ACC112 (cell line): ENCODE measurements around the gene CDH7.

Experiments
- H2AFZ ChIP-seq: fragments of 200-600 bp; sonication (generic); one replicate; pipeline ENCODE4 v1.6.0; 2017; ENCODE audit warnings: antibody characterized with exemption, low read length; ENCODE audit not compliant: unreplicated experiment
- H3K27ac ChIP-seq: fragments of 200-600 bp; sonication (generic); 2 replicates; pipeline ENCODE4 v1.5.1; 2014; ENCODE audit warnings: low read depth, mild to moderate bottlenecking, antibody characterized with exemption, low read length, moderate library complexity
- H3K27me3 ChIP-seq: fragments of 200-600 bp; sonication (generic); 2 replicates; pipeline ENCODE4 v1.6.1; 2014; ENCODE audit warnings: mild to moderate bottlenecking, antibody characterized with exemption, low read length, moderate library complexity, mixed read lengths; ENCODE audit not compliant: insufficient read depth
- H3K36me3 ChIP-seq: fragments of 200-600 bp; sonication (generic); 2 replicates; pipeline ENCODE4 v1.6.1; 2016; ENCODE audit warnings: mild to moderate bottlenecking, antibody characterized with exemption, low read length, moderate library complexity, mixed read lengths; ENCODE audit not compliant: insufficient read depth
- H3K4me1 ChIP-seq: fragments of 200-600 bp; sonication (generic); one replicate; pipeline ENCODE4 v1.6.1; 2016; ENCODE audit warnings: low read length, mixed read lengths; ENCODE audit not compliant: insufficient read depth, unreplicated experiment, control insufficient read depth
- H3K4me3 ChIP-seq: fragments of 200-600 bp; sonication (generic); 2 replicates; pipeline ENCODE4 v1.5.1; 2014; ENCODE audit warnings: mild to moderate bottlenecking, low read depth, low read length
- H3K79me2 ChIP-seq: fragments of 200-600 bp; sonication (generic); one replicate; pipeline ENCODE4 v1.6.0; 2016; ENCODE audit warnings: low read length; ENCODE audit not compliant: control insufficient read depth, unreplicated experiment, insufficient read depth

CDH7 gene

DNA sequence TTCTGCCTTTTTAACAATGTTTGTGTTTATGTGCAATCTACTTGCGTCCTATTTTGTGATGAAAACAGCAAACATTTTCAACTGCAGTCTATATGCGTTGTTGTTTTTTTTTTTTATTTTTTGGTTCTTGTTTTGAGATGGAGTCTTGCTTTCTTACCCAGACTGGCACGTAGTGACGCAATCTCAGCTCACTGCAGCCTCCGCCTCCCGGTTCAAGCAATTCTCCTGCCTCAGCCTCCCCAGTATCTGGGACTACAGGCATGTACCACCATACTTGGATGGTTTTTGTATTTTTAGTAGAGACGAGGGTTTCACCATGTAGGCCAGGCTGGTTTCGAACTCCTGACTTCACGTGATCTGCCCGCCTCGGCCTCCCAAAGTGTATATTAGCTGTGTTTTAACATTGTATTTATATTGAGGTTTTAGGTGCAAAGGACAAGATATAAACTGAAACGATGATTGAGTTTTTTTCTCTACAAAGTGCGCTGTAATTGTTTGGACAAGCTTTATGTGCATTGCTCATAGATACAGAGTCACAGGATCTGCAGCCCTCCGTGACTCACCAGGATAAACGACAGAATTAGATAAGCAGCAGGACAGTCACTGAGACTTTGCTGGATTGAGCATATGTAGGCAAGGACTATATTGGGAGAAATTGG, 17.4 kb downstream of the CDH7 start:
- Histone ChIP-seq H3K36me3 (no peaks in the 10 kb centered on the region), H3K27me3 (no peaks in the 10 kb centered on the region), H3K4me1 (no peaks in the 10 kb centered on the region), H3K4me3 (no peak overlapping the region), H3K79me2 (no peaks in the 10 kb centered on the region), H2AFZ (no peak overlapping the region), H3K27ac (no peak overlapping the region)

DNA sequence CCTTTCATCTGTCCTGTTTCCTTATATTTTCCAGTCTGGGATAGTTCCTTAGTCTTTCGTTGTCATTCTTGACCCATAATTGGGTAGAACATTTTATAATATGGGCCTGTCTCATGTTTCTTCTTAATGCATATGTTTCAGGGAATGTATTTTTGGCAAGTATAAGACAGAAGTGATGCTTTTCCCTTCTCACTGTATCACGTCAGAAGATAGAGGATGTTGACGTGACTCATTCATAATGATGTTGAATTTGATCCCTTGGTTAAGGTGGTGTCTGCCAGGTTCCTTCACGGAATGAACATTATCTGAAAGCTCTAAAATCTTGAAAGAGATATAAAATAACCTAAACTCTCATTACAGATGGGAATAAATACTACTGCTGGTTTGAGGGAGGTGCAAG, 18.8 kb downstream of the CDH7 start:
- no peak overlapping the region for H3K4me3 ChIP-seq
- H3K27ac ChIP-seq: no peak overlapping the region
- no peaks in the 10 kb centered on the region for H3K4me1 ChIP-seq
- H3K36me3 ChIP-seq: no peaks in the 10 kb centered on the region
- H3K79me2 ChIP-seq: no peaks in the 10 kb centered on the region
- H2AFZ ChIP-seq: no peak overlapping the region
- H3K27me3 ChIP-seq: no peaks in the 10 kb centered on the region

GRCh38 chr18:65786474-65786873, 35.7 kb downstream of the CDH7 start:
- Histone ChIP-seq H3K4me3 (no peak overlapping the region), H2AFZ (no peak overlapping the region), H3K79me2 (no peaks in the 10 kb centered on the region), H3K36me3 (no peaks in the 10 kb centered on the region), H3K4me1 (no peaks in the 10 kb centered on the region), H3K27me3 (no peaks in the 10 kb centered on the region), H3K27ac (no peak overlapping the region)

DNA sequence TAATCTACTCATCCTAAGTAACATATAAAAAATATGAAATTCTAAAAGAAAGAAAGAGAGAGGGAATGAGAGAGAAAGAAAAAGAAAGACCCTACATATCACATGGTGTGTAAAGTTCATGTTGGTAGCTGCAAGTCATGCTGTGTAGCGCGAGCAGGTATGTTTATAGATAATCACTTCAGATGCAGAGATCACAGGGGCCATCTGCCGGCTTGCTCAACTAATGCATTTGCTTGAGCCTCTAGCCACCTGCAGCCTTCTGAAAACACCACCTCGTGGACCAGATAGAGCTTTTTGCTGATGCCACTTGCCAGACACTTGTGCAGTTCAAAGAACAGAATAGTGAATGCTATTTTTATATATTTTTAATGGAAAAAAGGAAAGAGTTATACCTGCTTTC, 37.6 kb downstream of the CDH7 start:
- Histone ChIP-seq H2AFZ (no peak overlapping the region), H3K4me3 (no peak overlapping the region), H3K4me1 (no peaks in the 10 kb centered on the region), H3K27me3 (no peaks in the 10 kb centered on the region), H3K79me2 (no peaks in the 10 kb centered on the region), H3K36me3 (no peaks in the 10 kb centered on the region), H3K27ac (no peak overlapping the region)

GRCh38 chr18:65790604-65791003, 39.8 kb downstream of the CDH7 start:
- Histone ChIP-seq H3K4me1 (no peaks in the 10 kb centered on the region), H2AFZ (no peak overlapping the region), H3K27ac (no peak overlapping the region), H3K36me3 (no peaks in the 10 kb centered on the region), H3K79me2 (no peaks in the 10 kb centered on the region), H3K4me3 (no peak overlapping the region), H3K27me3 (no peaks in the 10 kb centered on the region)

DNA sequence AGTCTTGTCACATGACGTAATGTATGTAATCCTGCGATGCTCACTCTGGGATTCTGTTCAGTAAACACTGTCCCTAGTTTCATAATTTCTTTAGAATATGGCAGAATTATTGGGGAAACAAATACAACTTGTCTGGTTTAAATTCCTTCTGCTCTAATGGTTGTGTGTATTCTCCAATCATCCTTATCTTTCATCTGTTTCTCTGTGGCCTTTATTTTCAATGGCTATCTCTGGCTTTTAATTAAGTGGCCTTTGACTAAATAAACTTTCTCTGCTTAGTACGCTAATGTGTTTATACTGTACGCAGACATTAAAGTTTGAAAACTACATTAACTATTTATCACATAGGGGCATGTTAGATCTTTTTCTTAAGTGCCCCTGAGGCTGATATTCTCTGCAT, 40.9 kb downstream of the CDH7 start:
- H3K27me3 ChIP-seq: no peaks in the 10 kb centered on the region
- no peaks in the 10 kb centered on the region for H3K36me3 ChIP-seq
- no peaks in the 10 kb centered on the region for H3K79me2 ChIP-seq
- H3K4me3 ChIP-seq: no peak overlapping the region
- H2AFZ ChIP-seq: no peak overlapping the region
- H3K4me1 ChIP-seq: no peaks in the 10 kb centered on the region
- no peak overlapping the region for H3K27ac ChIP-seq

GRCh38 chr18:65792456-65793074, 41.8 kb downstream of the CDH7 start:
- H2AFZ ChIP-seq: no peak overlapping the region
- H3K27ac ChIP-seq: no peak overlapping the region
- H3K79me2 ChIP-seq: no peaks in the 10 kb centered on the region

GRCh38 chr18:65808759-65809158, 57.9 kb downstream of the CDH7 start:
- no peak overlapping the region for H3K27ac ChIP-seq
- H3K36me3 ChIP-seq: no peaks in the 10 kb centered on the region
- H2AFZ ChIP-seq: no peak overlapping the region
- no peaks in the 10 kb centered on the region for H3K4me1 ChIP-seq
- no peaks in the 10 kb centered on the region for H3K79me2 ChIP-seq
- no peak overlapping the region for H3K4me3 ChIP-seq
- H3K27me3 ChIP-seq: no peaks in the 10 kb centered on the region

More at GRCh38 chr18:65792456-65793074, 41.8 kb downstream of the CDH7 start:
- Histone ChIP-seq H3K36me3 (no peaks in the 10 kb centered on the region), H3K4me3 (no peak overlapping the region), H3K4me1 (no peaks in the 10 kb centered on the region), H3K27me3 (no peaks in the 10 kb centered on the region)

DNA sequence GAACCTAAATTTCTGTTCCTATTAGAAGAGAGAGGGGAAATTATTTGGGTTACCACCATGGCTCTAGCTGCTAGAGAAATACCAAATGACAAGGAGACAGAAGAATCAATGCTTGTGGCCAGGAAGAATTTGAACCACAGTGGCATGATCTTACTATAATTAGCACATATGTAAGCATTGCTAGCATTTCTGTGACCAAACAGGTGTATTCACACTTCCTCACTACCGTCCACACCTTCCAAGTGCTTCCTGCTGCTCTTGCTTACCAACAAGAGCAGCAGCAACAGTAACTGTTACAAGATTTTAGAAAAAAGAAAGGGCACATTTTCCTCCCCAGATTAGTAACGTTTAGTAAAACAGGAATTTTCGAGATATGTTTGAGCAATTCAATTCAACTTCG, 60.5 kb downstream of the CDH7 start:
- Histone ChIP-seq H3K27me3 (no peaks in the 10 kb centered on the region), H3K27ac (no peak overlapping the region), H3K79me2 (no peaks in the 10 kb centered on the region), H3K4me1 (no peaks in the 10 kb centered on the region), H3K4me3 (no peak overlapping the region), H3K36me3 (no peaks in the 10 kb centered on the region), H2AFZ (no peak overlapping the region)

DNA sequence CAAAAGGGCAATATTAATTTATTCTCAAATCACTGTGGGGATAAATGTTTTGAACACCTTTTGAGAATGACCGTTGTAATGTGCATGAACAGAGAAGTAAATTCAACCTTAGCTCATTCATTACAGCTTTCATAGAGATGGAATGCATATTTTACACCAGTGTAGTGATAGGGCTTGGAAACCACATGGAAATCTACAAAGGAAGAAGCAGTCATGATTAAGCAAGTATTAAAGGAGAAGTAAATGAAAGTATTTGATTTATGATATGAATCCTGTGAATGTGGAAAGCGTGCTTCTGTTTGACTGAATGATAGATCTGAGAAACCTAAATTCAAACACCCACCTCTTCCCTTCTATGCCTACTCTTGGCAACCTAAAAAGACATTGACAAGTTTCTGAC, 64.7 kb downstream of the CDH7 start:
- Histone ChIP-seq H3K27me3 (no peaks in the 10 kb centered on the region), H3K4me3 (no peak overlapping the region), H3K36me3 (no peaks in the 10 kb centered on the region), H3K79me2 (no peaks in the 10 kb centered on the region), H2AFZ (no peak overlapping the region), H3K4me1 (no peaks in the 10 kb centered on the region), H3K27ac (no peak overlapping the region)

GRCh38 chr18:65817178-65817577, 66.4 kb downstream of the CDH7 start:
- H3K27ac ChIP-seq: no peak overlapping the region
- H3K4me3 ChIP-seq: no peak overlapping the region
- no peaks in the 10 kb centered on the region for H3K27me3 ChIP-seq
- no peaks in the 10 kb centered on the region for H3K79me2 ChIP-seq
- H3K4me1 ChIP-seq: no peaks in the 10 kb centered on the region
- no peaks in the 10 kb centered on the region for H3K36me3 ChIP-seq
- H2AFZ ChIP-seq: no peak overlapping the region
